T-helper 1 cell (primary cell): ENCODE measurements around the gene DENND2A.
A peak's percentile ranks its signal among the peaks of the same experiment; 100 is the strongest.

Experiments used
- DNase-seq, 5 donors: peaks; one replicate each; pipeline ENCODE4 v3.0.0-alpha.2; 2012 to 2020

DENND2A gene

GRCh38 chr7:140495514-140496097 is 145.0 kb downstream of the DENND2A start:
- no peak for DNase-seq

- no peak for DNase-seq
Observed at GRCh38 chr7:140494867-140495266, 145.7 kb downstream of the DENND2A start.

DNA sequence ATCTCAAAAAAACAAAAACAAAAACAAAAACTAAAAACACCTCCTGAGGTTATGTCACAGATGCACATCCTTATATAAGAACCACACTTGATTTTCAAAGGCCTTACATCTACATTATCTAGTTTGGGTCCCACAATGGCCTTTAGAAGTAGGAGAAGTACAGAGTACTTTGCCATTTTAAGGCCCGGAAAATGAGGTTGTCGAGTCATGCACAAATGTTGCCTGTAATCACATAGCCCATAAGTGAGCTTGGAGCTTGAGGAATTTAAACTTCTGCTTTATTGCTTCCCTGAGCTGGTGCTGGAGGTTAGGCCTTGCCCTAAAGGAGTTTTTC is 151.6 kb downstream of the DENND2A start:
- no peak for DNase-seq

- DNase-seq, result no peak
Observed at GRCh38 chr7:140485500-140486265, 154.9 kb downstream of the DENND2A start.

GRCh38 chr7:140484951-140485499 is 155.6 kb downstream of the DENND2A start:
- DNase-seq, result no peak

- no peak for DNase-seq
Observed at GRCh38 chr7:140484479-140484878, 156.1 kb downstream of the DENND2A start.

- no peak for DNase-seq
Observed at GRCh38 chr7:140479739-140480084, 160.9 kb downstream of the DENND2A start.

DNA sequence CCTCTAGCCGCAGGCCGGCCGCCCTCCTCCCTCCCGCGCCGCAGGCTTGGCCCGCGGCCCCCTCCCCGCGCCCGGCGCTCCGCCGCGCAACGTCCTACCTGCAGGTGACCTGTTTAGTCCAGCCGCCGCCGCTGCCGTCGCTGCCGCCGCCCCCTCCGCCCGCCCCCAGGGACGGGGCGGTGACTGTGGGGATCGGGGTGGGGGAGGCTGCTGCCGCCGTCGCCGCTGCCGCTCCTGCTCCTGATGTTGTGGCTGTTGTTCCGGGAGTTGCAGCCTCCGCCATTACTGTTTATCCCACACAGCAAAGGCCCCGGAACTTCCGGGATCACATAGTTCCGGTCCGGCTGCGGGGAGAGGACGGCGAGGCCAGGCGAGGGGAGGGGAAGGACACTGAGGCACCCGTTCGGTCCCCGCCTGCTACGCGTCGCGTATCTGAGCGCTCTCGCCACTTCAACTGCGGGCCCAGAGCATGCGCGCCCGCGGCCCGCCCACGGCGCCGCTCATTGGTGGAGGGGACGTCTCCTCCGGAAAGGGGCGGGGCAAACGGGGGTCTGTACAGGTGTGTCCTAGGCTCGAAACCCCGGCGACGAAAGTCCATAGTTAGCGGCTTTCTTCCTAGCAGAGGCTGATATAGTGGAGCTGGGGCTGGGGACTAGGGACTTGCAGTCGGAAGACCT is 161.4 kb downstream of the DENND2A start, which contains the start of gene MKRN1:
Gene MKRN1 (minus strand): TSS at position 444 of the 677 bp plus-strand sequence. CDS start 161 bp downstream, at position 283.
- peak; percentile 82 to 96 (median 88) for DNase-seq

DNA sequence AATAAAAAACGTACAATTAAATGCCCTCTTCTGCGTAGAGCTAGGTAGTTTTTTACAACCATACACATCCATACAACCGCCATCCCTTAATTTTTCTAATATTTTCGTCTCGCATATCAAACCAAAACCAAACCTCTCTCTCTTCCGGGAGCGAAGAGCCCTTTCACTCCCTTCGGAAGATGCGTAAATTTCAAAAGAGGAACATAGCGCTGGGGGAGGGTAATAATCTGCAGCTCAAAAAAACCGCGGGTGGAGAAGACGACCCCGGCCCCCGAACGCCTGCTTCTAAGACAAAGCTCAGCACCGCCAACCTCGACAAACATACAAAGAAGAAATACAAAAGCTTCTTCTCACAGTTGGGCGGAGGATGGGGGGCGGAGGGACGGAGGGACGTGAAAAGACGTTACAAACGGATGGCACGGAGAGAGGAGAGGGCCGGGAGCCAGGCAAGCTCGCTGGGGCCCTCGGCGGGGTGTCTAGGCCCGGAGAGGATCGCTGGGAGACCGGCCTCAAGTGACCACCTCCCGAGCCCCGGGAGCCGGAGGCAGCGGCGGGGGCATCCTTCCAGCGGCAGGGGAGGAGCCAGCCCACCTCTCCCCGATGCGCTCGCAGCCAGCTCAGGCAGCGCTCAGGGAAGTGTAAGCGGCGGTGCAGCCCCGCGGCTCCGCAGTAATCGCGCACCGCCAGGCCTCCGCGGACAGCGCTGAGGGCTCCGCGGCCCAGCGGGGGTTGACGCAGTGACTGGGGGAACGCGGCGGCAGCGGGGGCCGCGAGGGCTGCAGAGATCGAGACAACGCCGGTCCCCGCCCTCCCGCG is 162.2 kb downstream of the DENND2A start:
- peak in 3 of 5 donors; percentile 10 to 50 (median 27) for DNase-seq

- no peak for DNase-seq
Observed at GRCh38 chr7:140476698-140477261, 163.8 kb downstream of the DENND2A start.

- DNase-seq, result peak in 4 of 5 donors; percentile 9 to 53 (median 44)
Observed at GRCh38 chr7:140475747-140476333, 164.8 kb downstream of the DENND2A start.
